NCI-H345 (cell line): ENCODE data around the gene GALNT10.

Source experiments
- DNase-seq: peaks from one replicate; lab custom pipeline; 2025; lab: John Stamatoyannopoulos, UW

Gene GALNT10

GRCh38 chr5:154265197-154265773 is 74.8 kb downstream of the GALNT10 start:
- no peak for DNase-seq

GRCh38 chr5:154267516-154267915 is 77.0 kb downstream of the GALNT10 start:
- DNase-seq, result no peak

DNA sequence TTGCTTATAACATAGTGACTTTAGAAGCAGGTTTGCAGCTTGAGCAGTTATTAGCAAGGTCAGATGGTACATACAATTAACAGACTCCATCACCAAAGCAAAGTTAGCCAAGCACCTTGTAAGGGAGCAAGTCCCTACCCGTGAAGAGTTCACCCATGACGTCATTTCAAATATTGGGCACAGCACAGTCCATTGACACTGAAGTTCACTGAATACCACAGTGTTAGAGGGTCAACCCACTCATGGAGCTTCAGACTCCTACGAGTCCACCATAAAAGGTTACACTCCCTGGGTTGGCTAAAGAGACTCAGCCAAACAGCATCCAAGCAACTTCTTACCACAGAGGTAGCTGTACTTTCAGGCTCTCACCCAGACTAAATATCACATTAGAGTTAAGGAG is 77.5 kb downstream of the GALNT10 start:
- no peak for DNase-seq

DNA sequence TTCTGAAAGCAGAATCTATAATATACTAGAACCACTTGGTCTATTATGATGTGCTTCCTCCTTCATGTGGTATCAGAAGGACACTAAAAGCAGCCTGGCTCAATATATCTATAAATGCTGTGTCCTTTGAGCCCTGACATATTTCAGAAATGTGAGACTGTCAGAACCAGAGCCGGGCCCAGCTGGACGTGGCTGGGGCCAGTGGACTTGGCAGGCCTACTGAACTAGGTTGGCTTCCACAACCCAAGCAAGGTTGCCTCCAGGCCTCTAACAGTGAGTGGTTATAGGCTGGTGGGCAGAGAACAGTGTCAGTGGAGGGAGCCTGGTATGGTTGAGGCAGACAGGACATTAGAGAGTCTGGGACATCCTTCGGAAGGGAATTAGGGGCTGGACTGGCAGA is 78.9 kb downstream of the GALNT10 start:
- no peak for DNase-seq

- no peak for DNase-seq
Measured at GRCh38 chr5:154271466-154271865, 80.9 kb downstream of the GALNT10 start.

DNA sequence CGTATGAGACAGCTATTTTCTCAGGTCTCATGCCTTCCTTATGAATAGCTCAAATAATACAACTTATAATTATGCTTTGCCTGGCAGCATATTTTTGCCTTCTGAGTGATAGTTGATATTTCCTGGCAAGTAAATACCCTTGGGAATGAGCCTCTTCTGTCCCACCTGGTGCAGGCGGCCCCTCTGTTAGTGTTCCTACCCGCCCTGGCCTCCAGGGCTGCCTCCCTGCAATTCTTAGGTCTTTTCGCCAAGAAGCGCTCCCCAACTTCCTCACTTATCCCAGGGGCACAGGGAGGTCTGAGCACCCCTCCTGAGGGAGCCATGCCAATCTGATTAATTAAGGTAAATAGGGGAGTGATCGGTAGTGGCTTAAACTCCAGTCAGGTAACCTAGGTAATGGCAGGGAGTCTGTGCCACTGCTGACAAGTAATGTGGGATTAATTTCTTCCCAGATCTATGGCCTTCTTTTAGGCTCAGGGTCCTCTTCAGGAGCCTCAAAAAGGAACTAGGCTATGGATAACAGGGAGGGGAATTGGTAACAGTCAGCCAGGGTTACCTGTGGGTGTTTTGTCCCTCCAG is 81.5 kb downstream of the GALNT10 start:
- no peak for DNase-seq

DNA sequence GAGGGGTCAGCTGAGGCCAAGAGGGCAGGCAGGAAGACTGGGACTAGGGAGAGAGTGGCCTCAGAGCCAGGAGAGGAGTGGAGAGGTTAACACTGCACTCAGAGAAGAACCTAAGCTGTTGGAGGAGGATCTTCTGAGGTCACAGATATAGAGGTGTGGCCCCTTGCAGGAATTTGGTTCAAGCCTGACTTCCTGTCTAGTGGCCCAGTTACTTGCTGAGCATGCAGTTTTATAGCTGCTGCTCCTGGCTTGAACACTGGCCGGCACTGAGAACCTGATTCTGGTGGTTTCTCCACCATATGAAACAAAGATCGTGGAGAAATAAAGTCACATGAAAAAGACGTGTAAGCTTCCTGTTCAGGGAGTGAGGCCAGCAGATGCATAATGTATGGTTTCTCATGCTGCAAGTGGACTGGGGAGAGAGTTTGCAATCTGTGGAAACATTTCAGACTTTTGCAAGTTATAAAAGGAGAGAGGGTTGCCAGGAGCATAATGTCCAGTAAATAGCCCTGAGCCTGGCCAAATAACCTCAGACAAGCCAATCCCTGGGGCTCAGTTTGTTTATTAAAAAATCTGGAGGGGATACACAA is 82.6 kb downstream of the GALNT10 start:
- DNase-seq, result no peak

GRCh38 chr5:154273963-154274827 is 83.7 kb downstream of the GALNT10 start:
- no peak for DNase-seq

DNA sequence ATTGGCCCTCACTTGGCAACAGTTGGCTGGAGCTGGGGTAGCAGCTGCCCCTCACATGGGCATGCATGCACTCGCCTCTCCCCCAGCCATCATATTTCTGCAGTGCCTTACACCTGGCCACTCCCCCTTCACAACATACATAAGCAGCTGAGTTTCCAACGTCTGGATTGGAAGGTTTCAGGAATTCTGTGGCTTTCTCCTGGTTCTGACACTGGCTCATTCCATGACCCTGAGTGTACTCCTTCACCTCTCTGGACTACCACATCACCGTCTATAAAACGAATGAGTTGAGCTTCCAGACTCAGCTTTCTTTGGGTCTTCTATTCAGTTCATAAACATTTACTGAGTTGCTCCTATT is 84.3 kb downstream of the GALNT10 start:
- DNase-seq, result no peak

DNA sequence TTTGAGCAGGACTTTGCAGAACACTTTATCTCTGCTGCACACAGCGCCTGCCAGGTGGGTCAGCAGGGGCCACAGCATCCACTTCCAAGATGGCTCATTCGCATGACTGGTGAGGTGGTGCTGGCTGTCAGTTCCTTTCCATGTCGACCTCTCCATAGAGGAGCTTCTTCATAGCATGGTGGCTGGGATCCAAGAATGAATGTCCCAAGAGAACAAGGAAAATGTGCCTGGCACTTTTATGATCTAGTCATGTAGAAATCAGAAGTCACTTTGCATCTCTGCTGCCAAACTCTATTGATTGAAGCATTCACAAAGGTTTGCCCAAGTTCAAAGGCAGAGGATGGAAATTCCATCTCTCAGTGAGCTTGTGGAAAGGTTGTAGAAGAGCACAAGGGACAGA is 85.0 kb downstream of the GALNT10 start:
- no peak for DNase-seq

DNA sequence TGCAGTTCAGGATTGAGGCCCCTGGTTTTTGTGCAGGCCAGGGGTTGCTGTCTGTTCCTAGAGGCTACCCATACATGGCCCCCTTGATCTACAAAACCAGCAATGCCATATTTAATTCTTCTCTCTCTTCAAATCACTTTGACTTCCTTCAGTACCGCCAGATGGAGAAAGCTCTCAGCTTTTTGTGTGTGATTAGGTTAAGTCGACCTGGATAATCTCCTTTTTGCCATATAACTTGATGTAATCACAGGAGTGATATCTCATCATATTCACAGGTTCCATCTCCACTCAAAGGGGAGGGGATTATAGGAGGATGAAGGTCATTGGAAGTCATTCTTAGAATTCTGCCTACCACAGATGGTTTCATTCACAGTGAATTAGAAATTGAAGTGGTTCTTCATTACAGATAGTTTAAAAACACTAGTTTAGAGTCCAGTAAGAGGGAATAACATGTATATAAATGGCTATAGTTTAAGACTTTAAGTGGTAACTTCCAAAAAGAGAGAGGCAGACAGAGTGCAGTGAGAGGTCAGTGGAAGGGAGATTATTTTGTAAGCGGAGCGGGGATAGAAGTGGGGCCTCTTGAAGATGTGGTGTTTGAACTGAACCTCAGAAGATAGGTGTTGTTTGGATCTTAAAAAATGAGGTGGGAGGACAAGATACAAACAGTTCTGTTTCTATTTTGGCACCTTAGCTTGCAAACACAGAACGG is 85.9 kb downstream of the GALNT10 start:
- no peak for DNase-seq

DNA sequence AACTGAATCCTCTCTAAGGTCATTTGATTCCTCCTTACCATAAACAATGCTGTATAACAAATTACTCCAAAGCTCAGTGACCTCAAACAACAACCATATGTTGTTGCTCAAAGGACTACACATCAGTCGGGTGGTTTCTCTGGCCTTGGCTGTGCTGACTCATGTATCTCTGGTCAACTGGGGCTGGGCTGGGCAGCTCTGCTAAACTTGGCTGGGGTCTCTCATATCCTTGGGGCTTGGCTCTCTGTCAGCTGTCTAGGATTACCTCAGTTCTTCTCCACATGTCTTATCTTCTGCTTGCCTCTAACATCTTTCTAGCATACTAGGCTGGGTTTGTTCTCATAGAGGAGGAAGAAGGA is 86.4 kb downstream of the GALNT10 start:
- DNase-seq, result no peak

GRCh38 chr5:154277499-154277898 is 87.0 kb downstream of the GALNT10 start:
- no peak for DNase-seq

- no peak for DNase-seq
Measured at GRCh38 chr5:154278186-154278585, 87.7 kb downstream of the GALNT10 start.

- no peak for DNase-seq
Measured at GRCh38 chr5:154278908-154279307, 88.4 kb downstream of the GALNT10 start.

DNA sequence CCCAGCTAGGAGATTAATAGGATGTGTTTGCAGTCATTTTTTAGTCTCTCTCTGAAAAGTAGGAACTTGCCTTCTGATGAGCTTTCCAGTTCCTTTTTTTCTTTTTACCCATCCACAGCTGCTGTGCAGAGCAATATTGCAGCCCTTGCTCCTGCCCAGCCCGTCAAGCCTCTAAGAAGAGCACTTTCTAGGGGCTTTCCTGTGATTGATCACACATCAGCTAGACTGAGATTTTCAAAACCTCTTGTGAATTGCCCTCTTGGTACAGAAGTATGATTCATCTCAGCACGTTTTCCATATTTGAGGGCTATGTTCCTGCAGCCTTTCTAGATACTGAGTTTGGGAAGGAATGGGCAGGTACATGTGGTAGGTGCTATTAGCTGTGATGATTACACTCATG is 93.9 kb downstream of the GALNT10 start:
- DNase-seq, result no peak

- no peak for DNase-seq
Measured at GRCh38 chr5:154285661-154286408, 95.3 kb downstream of the GALNT10 start.

DNA sequence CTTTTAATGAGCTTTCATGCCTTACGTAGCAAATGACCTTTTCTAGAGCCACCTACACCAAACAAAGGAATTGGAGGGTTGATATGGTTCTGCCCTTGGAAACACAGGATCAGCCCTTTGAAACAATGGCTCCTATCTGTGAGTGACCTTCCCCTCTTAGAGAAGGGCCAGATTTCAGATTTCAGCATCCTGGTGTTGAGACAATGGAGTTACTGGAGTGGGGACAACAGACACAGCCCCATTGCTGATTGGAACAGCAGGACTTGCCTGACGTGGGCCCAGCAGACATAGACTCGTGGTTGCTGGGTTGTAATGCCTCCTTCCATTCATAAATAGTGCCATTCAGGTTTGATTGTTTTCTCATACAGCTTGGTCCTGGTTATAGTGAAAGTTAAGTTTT is 96.0 kb downstream of the GALNT10 start:
- no peak for DNase-seq

DNA sequence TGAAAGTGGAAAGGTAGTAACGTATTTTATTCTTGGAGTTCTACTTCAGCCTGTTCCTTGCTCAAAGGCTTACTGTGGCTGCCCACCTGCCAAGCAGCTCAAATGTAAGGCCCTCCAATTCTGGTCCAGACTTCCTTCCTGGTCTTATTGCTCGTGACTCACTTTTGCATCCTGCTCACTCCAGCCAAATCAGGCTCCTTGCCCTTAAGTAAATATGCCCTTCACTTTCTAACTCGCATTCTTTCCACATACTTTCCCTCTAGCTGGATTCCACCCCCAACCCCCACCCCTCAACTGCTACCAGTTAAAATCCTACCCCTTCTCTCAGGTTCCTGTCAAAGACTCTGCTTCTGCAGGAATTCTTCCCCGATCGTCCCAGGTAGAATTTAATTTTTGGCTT is 96.6 kb downstream of the GALNT10 start:
- no peak for DNase-seq

- no peak for DNase-seq
Measured at GRCh38 chr5:154288145-154288544, 97.6 kb downstream of the GALNT10 start.

DNA sequence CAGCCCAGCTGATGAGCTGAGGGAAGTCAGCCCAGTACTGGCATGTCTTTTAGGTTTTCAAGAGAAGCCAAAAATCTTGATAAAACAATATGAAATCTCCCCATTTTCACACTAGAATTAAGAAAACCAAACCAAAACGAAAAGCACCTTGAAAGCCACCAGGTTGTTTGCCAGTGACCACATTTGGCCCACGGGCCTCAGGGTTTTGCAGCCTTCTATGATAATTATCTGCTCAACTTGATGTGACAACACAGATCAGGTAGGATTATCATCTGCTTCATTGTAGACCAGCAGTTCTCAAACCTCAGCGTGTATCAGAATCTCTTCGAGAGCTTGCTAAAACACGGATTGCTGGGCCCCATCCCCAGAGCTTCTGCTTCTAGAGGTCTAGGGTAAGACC is 101.4 kb downstream of the GALNT10 start:
- DNase-seq, result no peak

DNA sequence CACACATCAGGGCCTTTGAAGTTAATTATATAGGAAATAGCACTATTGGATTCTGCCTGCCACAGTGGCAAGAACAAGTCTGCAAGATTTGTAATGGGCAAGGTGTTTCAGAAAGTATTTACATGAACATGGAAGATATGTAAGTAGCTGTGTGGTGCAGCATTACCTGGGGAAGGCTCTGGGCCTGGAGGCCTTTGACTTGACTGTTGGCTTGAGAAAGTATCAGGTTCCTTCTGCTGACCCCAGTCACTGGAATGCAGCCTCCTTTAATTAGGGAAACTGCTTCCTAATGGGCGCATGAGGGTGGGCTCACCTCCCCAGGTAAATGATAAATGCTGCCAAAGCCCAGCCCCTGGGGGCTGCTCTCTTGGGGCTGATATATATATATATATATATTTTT is 102.7 kb downstream of the GALNT10 start:
- no peak for DNase-seq
